HepG2 (cell line): ENCODE data around the gene NISCH. TPM values are rescaled to one million over a fixed set of nuclear protein-coding genes. Genes with fewer than 3 reads are reported as not detected.

Experiments
- CBX1 ChIP-seq: IDR thresholded peaks from one replicate; pipeline ENCODE4 v1.6.1; 2016; ENCODE audit warnings: antibody characterized with exemption, low read depth
- CSRNP1 ChIP-seq: sonication (generic); formaldehyde crosslinking; IDR thresholded peaks from 2 replicates; pipeline ENCODE4 v1.8.1; 2023; ENCODE audit warnings: mild to moderate bottlenecking, missing genetic modification reagents
- DDIT3 ChIP-seq: sonication (generic); formaldehyde crosslinking; IDR thresholded peaks from 2 replicates; pipeline ENCODE4 v1.4.0; 2020; ENCODE audit warnings: mild to moderate bottlenecking, missing genetic modification reagents
- ELF3 ChIP-seq: IDR thresholded peaks from 2 replicates; pipeline ENCODE4 v1.6.1; 2016; ENCODE audit warnings: missing genetic modification reagents, missing compliant biosample characterization
- GPBP1L1 ChIP-seq: sonication (generic); formaldehyde crosslinking; IDR thresholded peaks from 2 replicates; pipeline ENCODE4 v1.5.0; 2020; ENCODE audit warnings: mild to moderate bottlenecking, missing genetic modification reagents
- KDM5A ChIP-seq: fragments of 200-600 bp; sonication (generic); IDR thresholded peaks from 2 replicates; pipeline ENCODE4 v1.7.0; 2018; ENCODE audit warnings: antibody characterized with exemption, mild to moderate bottlenecking, low read length, borderline replicate concordance
- LRRFIP1 ChIP-seq: sonication (generic); formaldehyde crosslinking; conservative IDR thresholded peaks from 2 replicates; pipeline ENCODE4 v1.4.0; 2020; ENCODE audit warnings: missing genetic modification reagents
- MYNN ChIP-seq: sonication (generic); formaldehyde crosslinking; IDR thresholded peaks from 2 replicates; pipeline ENCODE4 v1.4.0; 2020; ENCODE audit warnings: mild to moderate bottlenecking, low read depth, missing genetic modification reagents
- NAIF1 ChIP-seq: sonication (generic); formaldehyde crosslinking; IDR thresholded peaks from 2 replicates; pipeline ENCODE4 v1.5.0; 2020; ENCODE audit warnings: mild to moderate bottlenecking, missing genetic modification reagents, borderline replicate concordance
- NFIB ChIP-seq: sonication (generic); formaldehyde crosslinking; IDR thresholded peaks from 2 replicates; pipeline ENCODE4 v1.9.0; 2021; ENCODE audit warnings: missing genetic modification reagents, mild to moderate bottlenecking, borderline replicate concordance
- SCMH1 ChIP-seq: sonication (generic); formaldehyde crosslinking; IDR thresholded peaks from 2 replicates; pipeline ENCODE4 v1.9.0; 2021; ENCODE audit warnings: missing genetic modification reagents, mild to moderate bottlenecking, borderline replicate concordance
- STAG1 ChIP-seq: sonication (generic); formaldehyde crosslinking; IDR thresholded peaks from 2 replicates; pipeline ENCODE4 v1.4.0; 2020; ENCODE audit warnings: missing genetic modification reagents
- TEF ChIP-seq: sonication (generic); formaldehyde crosslinking; IDR thresholded peaks from 2 replicates; pipeline ENCODE4 v1.5.0; 2020; ENCODE audit warnings: missing genetic modification reagents
- TRIM22 ChIP-seq: fragments of 450-650 bp; IDR thresholded peaks from 2 replicates; pipeline ENCODE4 v1.6.1; 2017
- ZBTB8A ChIP-seq: sonication (generic); formaldehyde crosslinking; IDR thresholded peaks from 2 replicates; pipeline ENCODE4 v1.4.0; 2020; ENCODE audit warnings: mild to moderate bottlenecking, low read depth, missing genetic modification reagents, borderline replicate concordance
- ZFP1 ChIP-seq: IDR thresholded peaks from 2 replicates; pipeline ENCODE4 v1.6.1; 2016
- ZFP41 ChIP-seq: sonication (generic); formaldehyde crosslinking; IDR thresholded peaks from 2 replicates; pipeline ENCODE4 v1.4.0; 2020; ENCODE audit warnings: mild to moderate bottlenecking, missing genetic modification reagents, borderline replicate concordance
- ZMAT5 ChIP-seq: sonication (generic); formaldehyde crosslinking; IDR thresholded peaks from 2 replicates; pipeline ENCODE4 v1.5.0; 2020; ENCODE audit warnings: mild to moderate bottlenecking, low read depth, missing genetic modification reagents, borderline replicate concordance
- ZNF326 ChIP-seq: sonication (generic); formaldehyde crosslinking; IDR thresholded peaks from 2 replicates; pipeline ENCODE4 v1.4.0; 2020; ENCODE audit warnings: missing genetic modification reagents, borderline replicate concordance
- ZNF552 ChIP-seq: sonication (generic); formaldehyde crosslinking; IDR thresholded peaks from 2 replicates; pipeline ENCODE4 v1.9.0; 2022; ENCODE audit warnings: missing genetic modification reagents, mild to moderate bottlenecking, borderline replicate concordance
- ZSCAN22 ChIP-seq: sonication (generic); formaldehyde crosslinking; IDR thresholded peaks from 2 replicates; pipeline ENCODE4 v1.4.0; 2020; ENCODE audit warnings: mild to moderate bottlenecking, missing genetic modification reagents
- ZZZ3 ChIP-seq: sonication (generic); formaldehyde crosslinking; IDR thresholded peaks from 2 replicates; pipeline ENCODE4 v1.4.0; 2020; ENCODE audit warnings: missing genetic modification reagents, mild to moderate bottlenecking, borderline replicate concordance
- polyA plus RNA-seq, 8 experiments: library from polyadenylated mRNA; depleted of rRNA in 3 of 8; stranded (reverse) in 7 of 8; unstranded in 1 of 8; fragments of >200 nt; fragmentation: Illumina TruSeq in 4 of 8; extraction: Trizol in 4 of 8; gene quantifications; 2 replicates each; pipeline versions ENCODE4 v1.2.1 to v1.2.3, GENCODE V29; 2011 to 2016; ENCODE audit warnings: low read depth in 4 of 8, missing spikeins in 1 of 8, mixed read lengths in 1 of 8; ENCODE audit not compliant: insufficient read depth in 1 of 8
- total RNA-seq, 5 experiments: library from RNA; depleted of rRNA; stranded (reverse); fragments of >200 nt; fragmentation: Illumina TruSeq; extraction: Trizol; gene quantifications; 2 replicates each; pipeline ENCODE4 v1.2.3, GENCODE V29; 2016; ENCODE audit warnings: low read depth in 1 of 5

Gene NISCH
- total and polyA plus RNA-seq, 2 of the 13 experiments (the other 11 are each of a cell fraction or from before 2014, with no cell fraction given), result 27.0 to 47.6 TPM

GRCh38 chr3:52429779-52430415, 25.5 kb upstream of the NISCH start (continued):
- TF ChIP-seq CBX1 (peak; percentile 28), SCMH1 (CRISPR knock-in tag) (no peak), LRRFIP1 (no peak), TRIM22 (no peak), ZZZ3 (CRISPR knock-in tag) (peak; percentile 55; the same call in 1 of the 2 replicates), DDIT3 (CRISPR knock-in tag) (no peak), ZFP41 (CRISPR knock-in tag) (no peak), ZMAT5 (CRISPR knock-in tag) (no peak), ZBTB8A (CRISPR knock-in tag) (no peak), MYNN (CRISPR knock-in tag) (no peak), ZSCAN22 (CRISPR knock-in tag) (no peak), ZFP1 (CRISPR knock-in tag) (no peak), NFIB (CRISPR knock-in tag) (no peak), ELF3 (CRISPR knock-in tag) (peak; percentile 86), GPBP1L1 (CRISPR knock-in tag) (no peak), NAIF1 (no peak), ZNF552 (no peak), KDM5A (no peak), ZNF326 (CRISPR knock-in tag) (no peak), STAG1 (CRISPR knock-in tag) (no peak), TEF (no peak), CSRNP1 (CRISPR knock-in tag) (0 out of 2 replicates have a peak, but pooled peaks have one; percentile 71)
